22Rv1 (cell line): Measurements from ENCODE around the gene CHST1.

Experiments used
- H3K27ac ChIP-seq: fragments of 450-650 bp; 2 replicates; pipeline ENCODE4 v1.5.1; 2017
- CTCF ChIP-seq: fragments of 450-650 bp; IDR thresholded peaks from 2 replicates; pipeline ENCODE4 v1.5.1; 2017; ENCODE audit warnings: mild to moderate bottlenecking
- ZFX ChIP-seq: fragments of 450-650 bp; IDR thresholded peaks from 2 replicates; pipeline ENCODE4 v1.6.1; 2017; ENCODE audit warnings: antibody characterized with exemption, borderline replicate concordance

CHST1 gene

GRCh38 chr11:45665206-45665932 lies at the start of gene CHST1:
TSS of gene CHST1 (minus strand) at chr11:45665622. CDS start at chr11:45650923, 14,699 bp downstream.
- H3K27ac ChIP-seq: no peak within 1 kb of the TSS

GRCh38 chr11:45713573-45713972 lies 48.2 kb upstream of the CHST1 start:
- no peak overlapping the region for H3K27ac ChIP-seq
- TF ChIP-seq CTCF (no peak), ZFX (no peak)

More at GRCh38 chr11:45665206-45665932, at the start of gene CHST1:
- TF ChIP-seq ZFX (no peak), CTCF (no peak)

- H3K27ac ChIP-seq: no peak overlapping the region
- TF ChIP-seq ZFX: no peak
- no peak for TF ChIP-seq CTCF
These were observed 45.1 kb upstream of the CHST1 start for GRCh38 chr11:45710561-45710960.

GRCh38 chr11:45708887-45709663 lies 43.7 kb upstream of the CHST1 start:
- H3K27ac ChIP-seq: no peak overlapping the region
- TF ChIP-seq CTCF: no peak
- no peak for TF ChIP-seq ZFX

- TF ChIP-seq ZFX (no peak), CTCF (no peak)
- no peak overlapping the region for H3K27ac ChIP-seq
These were observed 39.2 kb upstream of the CHST1 start for GRCh38 chr11:45704635-45705034.

GRCh38 chr11:45704133-45704532 lies 38.7 kb upstream of the CHST1 start:
- TF ChIP-seq ZFX (no peak), CTCF (no peak)
- no peak overlapping the region for H3K27ac ChIP-seq

GRCh38 chr11:45702511-45702910 lies 37.1 kb upstream of the CHST1 start:
- H3K27ac ChIP-seq: no peak overlapping the region
- TF ChIP-seq CTCF: no peak
